ENCODE results near the gene B4GALNT1. TPM values are rescaled to one million over a fixed set of nuclear protein-coding genes. Genes with fewer than 3 reads are reported as not detected.
"Not testable (repeated sequence)": the region's sequence is repeated elsewhere in the genome, so short reads cannot be mapped to it uniquely, and the experiment has no call there.

Gene B4GALNT1
- total RNA-seq, 1 donor from 2014 or later = 21.4 TPM

- peaks cover 23% of the 10 kb centered on the region for H3K36me3 Mint-ChIP-seq (ENCODE audit: low read depth)
- DNase-seq (ENCODE audit: low spot score) = no peak
Observed at GRCh38 chr12:57618966-57619433, 14.0 kb downstream of the B4GALNT1 start.

GRCh38 chr12:57618431-57618830 lies 14.6 kb downstream of the B4GALNT1 start:
- not testable (repeated sequence) for H3K27ac Mint-ChIP-seq (ENCODE audit: unreplicated experiment); H3K4me3 Mint-ChIP-seq (ENCODE audit: unreplicated experiment); H3K9me3 Mint-ChIP-seq (ENCODE audit: low read depth); DNase-seq (ENCODE audit: low spot score)
- Mint-ChIP-seq H3K27me3 (ENCODE audit: low read depth) (peaks cover 25% of the 10 kb centered on the region), H3K36me3 (ENCODE audit: low read depth) (peaks cover 23% of the 10 kb centered on the region), H3K4me1 (ENCODE audit: low read depth) (peaks cover 27% of the 10 kb centered on the region)

More at GRCh38 chr12:57618966-57619433, 14.0 kb downstream of the B4GALNT1 start:
- Mint-ChIP-seq H3K27me3 (ENCODE audit: low read depth) (peaks cover 27% of the 10 kb centered on the region), H3K4me1 (ENCODE audit: low read depth) (peaks cover 27% of the 10 kb centered on the region), H3K27ac (ENCODE audit: unreplicated experiment) (no peak overlapping the region), H3K4me3 (ENCODE audit: unreplicated experiment) (no peak overlapping the region), H3K9me3 (ENCODE audit: low read depth) (no peaks in the 10 kb centered on the region)
- no peak for TF ChIP-seq CTCF (IDR thresholded peaks at IDR 0.05)

GRCh38 chr12:57617942-57618341 lies 15.1 kb downstream of the B4GALNT1 start:
- Mint-ChIP-seq H3K27ac (ENCODE audit: unreplicated experiment) (no peak overlapping the region), H3K4me1 (ENCODE audit: low read depth) (peaks cover 27% of the 10 kb centered on the region), H3K4me3 (ENCODE audit: unreplicated experiment) (no peak overlapping the region), H3K9me3 (ENCODE audit: low read depth) (no peaks in the 10 kb centered on the region), H3K27me3 (ENCODE audit: low read depth) (peaks cover 22% of the 10 kb centered on the region), H3K36me3 (ENCODE audit: low read depth) (peaks cover 22% of the 10 kb centered on the region)
- DNase-seq (ENCODE audit: low spot score) = no peak
- no peak for TF ChIP-seq CTCF (IDR thresholded peaks at IDR 0.05)

- Mint-ChIP-seq H3K27ac (ENCODE audit: unreplicated experiment) (no peak overlapping the region), H3K27me3 (ENCODE audit: low read depth) (peaks cover 13% of the 10 kb centered on the region), H3K4me1 (ENCODE audit: low read depth) (peaks cover 27% of the 10 kb centered on the region), H3K36me3 (ENCODE audit: low read depth) (peaks cover 18% of the 10 kb centered on the region), H3K9me3 (ENCODE audit: low read depth) (no peaks in the 10 kb centered on the region), H3K4me3 (ENCODE audit: unreplicated experiment) (no peak overlapping the region)
- no peak for TF ChIP-seq CTCF (IDR thresholded peaks at IDR 0.05)
- no peak for DNase-seq (ENCODE audit: low spot score)
Observed at GRCh38 chr12:57616383-57617101, 16.5 kb downstream of the B4GALNT1 start.

GRCh38 chr12:57615637-57616036 lies 17.4 kb downstream of the B4GALNT1 start:
- DNase-seq (ENCODE audit: low spot score) = no peak
- Mint-ChIP-seq H3K36me3 (ENCODE audit: low read depth) (peaks cover 18% of the 10 kb centered on the region), H3K4me1 (ENCODE audit: low read depth) (peaks cover 22% of the 10 kb centered on the region), H3K27ac (ENCODE audit: unreplicated experiment) (no peak overlapping the region), H3K9me3 (ENCODE audit: low read depth) (no peaks in the 10 kb centered on the region), H3K4me3 (ENCODE audit: unreplicated experiment) (no peak overlapping the region), H3K27me3 (ENCODE audit: low read depth) (peaks cover 7% of the 10 kb centered on the region)
- TF ChIP-seq CTCF (IDR thresholded peaks at IDR 0.05) = no peak
